ENCODE measurements around the gene MIB1.

The MIB1 gene

DNA sequence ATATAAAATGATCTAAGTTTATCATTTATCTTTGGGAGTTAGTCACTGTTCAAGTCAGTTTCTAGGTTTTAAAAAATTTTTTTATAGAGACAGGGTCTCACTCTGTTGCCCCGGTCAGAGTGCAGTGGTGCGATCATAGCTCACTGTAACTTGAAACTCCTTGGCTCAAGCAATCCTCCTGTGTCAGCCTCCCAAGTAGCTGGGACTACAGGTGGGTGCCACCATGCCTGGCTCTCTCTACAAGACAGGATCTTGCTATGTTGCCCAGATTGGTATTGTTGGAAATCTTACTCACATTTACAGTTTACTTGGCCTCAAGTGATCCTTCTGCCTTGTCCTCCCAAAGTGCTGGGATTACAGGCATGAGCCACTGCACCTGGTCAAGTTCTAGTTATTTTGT lies 74.5 kb downstream of the MIB1 start:
- Histone ChIP-seq H3K9me3 (ENCODE audit: control insufficient read depth in 2 of 2, low read length in 2 of 2) (no peaks in the 10 kb centered on the region), H3K4me3 (ENCODE audit: low read length in 2 of 2) (no peak overlapping the region), H3K9ac (ENCODE audit: low read length in 2 of 2) (no peak overlapping the region), H3K27ac (ENCODE audit: low read length) (no peak overlapping the region), H3K27me3 (ENCODE audit: control insufficient read depth in 1 of 2, insufficient read depth in 2 of 2, low read length in 2 of 2) (no peaks in the 10 kb centered on the region), H3K36me3 (ENCODE audit: control insufficient read depth in 2 of 2, insufficient read depth in 2 of 2, low read length in 2 of 2) (peaks cover 0 to 3% of the 10 kb centered on the region in 2 donors), H3K4me1 (ENCODE audit: control insufficient read depth, insufficient read depth, low read length) (no peaks in the 10 kb centered on the region)

DNA sequence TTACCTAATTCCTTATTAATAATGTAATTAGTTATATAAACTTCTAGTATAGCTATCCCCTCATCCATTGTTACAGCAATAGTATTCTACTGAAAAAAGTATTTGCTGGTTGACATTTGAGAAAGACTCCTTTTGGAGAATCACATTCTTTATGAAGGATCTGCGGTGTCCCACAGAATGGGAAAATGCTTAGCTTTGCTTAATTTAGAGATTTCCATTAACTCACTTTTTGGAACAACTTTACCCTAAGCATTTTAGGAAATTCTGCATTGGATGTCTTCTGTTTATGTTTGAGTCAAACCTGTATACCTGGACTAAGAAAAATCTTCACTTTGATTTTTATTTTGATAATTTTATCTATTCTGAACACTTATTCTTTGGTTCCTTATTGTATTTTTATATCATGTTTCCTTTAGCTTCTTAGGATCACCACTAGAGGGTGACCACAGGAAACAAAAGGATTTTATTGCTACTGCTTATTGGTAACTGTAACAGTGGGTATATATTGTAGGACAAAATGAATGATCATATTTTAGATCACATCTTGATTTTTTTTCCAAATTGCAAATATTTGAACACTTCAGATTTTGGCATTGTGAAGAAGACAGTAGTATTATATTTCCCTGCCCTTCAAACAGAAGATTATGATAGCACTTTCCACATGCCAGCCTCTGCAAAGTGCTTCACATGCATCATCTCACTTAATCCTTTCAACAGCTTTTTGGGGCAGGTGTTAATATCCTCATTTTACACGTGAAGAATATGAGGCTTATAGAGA lies 79.6 kb downstream of the MIB1 start:
- H3K9ac ChIP-seq (ENCODE audit: low read length in 2 of 2) = no peak overlapping the region
- H3K4me1 ChIP-seq (ENCODE audit: control insufficient read depth, insufficient read depth, low read length) = no peaks in the 10 kb centered on the region
- no peak overlapping the region for H3K4me3 ChIP-seq (ENCODE audit: low read length in 2 of 2)
- H3K27me3 ChIP-seq (ENCODE audit: control insufficient read depth in 1 of 2, insufficient read depth in 2 of 2, low read length in 2 of 2) = no peaks in the 10 kb centered on the region
- H3K9me3 ChIP-seq (ENCODE audit: control insufficient read depth in 2 of 2, low read length in 2 of 2) = no peaks in the 10 kb centered on the region
- peaks cover 0 to 3% of the 10 kb centered on the region in 2 donors for H3K36me3 ChIP-seq (ENCODE audit: control insufficient read depth in 2 of 2, insufficient read depth in 2 of 2, low read length in 2 of 2)
- no peak overlapping the region for H3K27ac ChIP-seq (ENCODE audit: low read length)

DNA sequence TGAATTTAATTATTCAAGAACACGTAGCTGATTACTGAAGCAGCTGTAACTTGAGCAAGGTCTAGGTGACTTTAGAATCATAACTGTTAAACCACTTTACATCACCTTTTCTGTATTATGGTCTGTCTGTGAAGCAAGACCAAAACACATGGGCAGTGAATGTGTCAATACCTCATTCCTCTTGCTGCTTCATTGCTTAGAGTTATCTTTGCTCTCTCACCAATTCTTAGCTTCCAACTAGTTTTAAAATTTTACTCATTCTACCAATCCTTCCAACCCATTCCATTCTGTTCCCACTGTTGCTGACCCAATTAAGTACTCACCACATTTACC lies 80.2 kb downstream of the MIB1 start:
- H3K9ac ChIP-seq (ENCODE audit: low read length in 2 of 2) = no peak overlapping the region
- H3K27me3 ChIP-seq (ENCODE audit: control insufficient read depth in 1 of 2, insufficient read depth in 2 of 2, low read length in 2 of 2) = no peaks in the 10 kb centered on the region
- no peak overlapping the region for H3K27ac ChIP-seq (ENCODE audit: low read length)
- H3K4me3 ChIP-seq (ENCODE audit: low read length in 2 of 2) = no peak overlapping the region
- no peaks in the 10 kb centered on the region for H3K4me1 ChIP-seq (ENCODE audit: control insufficient read depth, insufficient read depth, low read length)
- no peaks in the 10 kb centered on the region for H3K9me3 ChIP-seq (ENCODE audit: control insufficient read depth in 2 of 2, low read length in 2 of 2)
- H3K36me3 ChIP-seq (ENCODE audit: control insufficient read depth in 2 of 2, insufficient read depth in 2 of 2, low read length in 2 of 2) = peaks cover 0 to 3% of the 10 kb centered on the region in 2 donors

DNA sequence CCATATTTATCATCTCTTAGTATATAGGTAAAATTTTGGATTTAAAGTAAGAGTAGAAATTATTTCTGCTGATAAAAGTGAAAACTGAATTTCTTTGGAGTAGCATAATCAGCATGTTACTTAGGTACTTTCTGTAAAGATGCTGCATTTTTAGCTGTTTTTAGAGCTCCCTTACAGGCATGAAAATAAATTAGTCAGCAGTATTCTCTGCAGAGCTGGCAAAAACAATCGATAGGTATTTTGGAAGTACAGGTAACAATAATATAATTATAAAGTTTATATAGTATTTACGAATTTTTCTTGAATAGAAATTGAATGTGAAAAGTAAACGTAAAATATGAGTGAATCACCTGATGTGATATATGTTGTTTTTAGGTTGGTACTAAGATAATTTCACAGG lies 83.3 kb downstream of the MIB1 start:
- no peak overlapping the region for H3K4me3 ChIP-seq (ENCODE audit: low read length in 2 of 2)
- H3K36me3 ChIP-seq (ENCODE audit: control insufficient read depth in 2 of 2, insufficient read depth in 2 of 2, low read length in 2 of 2) = peaks cover 0 to 3% of the 10 kb centered on the region in 2 donors
- H3K27me3 ChIP-seq (ENCODE audit: control insufficient read depth in 1 of 2, insufficient read depth in 2 of 2, low read length in 2 of 2) = no peaks in the 10 kb centered on the region
- H3K27ac ChIP-seq (ENCODE audit: low read length) = no peak overlapping the region
- no peaks in the 10 kb centered on the region for H3K9me3 ChIP-seq (ENCODE audit: control insufficient read depth in 2 of 2, low read length in 2 of 2)
- no peak overlapping the region for H3K9ac ChIP-seq (ENCODE audit: low read length in 2 of 2)
- H3K4me1 ChIP-seq (ENCODE audit: control insufficient read depth, insufficient read depth, low read length) = no peaks in the 10 kb centered on the region

DNA sequence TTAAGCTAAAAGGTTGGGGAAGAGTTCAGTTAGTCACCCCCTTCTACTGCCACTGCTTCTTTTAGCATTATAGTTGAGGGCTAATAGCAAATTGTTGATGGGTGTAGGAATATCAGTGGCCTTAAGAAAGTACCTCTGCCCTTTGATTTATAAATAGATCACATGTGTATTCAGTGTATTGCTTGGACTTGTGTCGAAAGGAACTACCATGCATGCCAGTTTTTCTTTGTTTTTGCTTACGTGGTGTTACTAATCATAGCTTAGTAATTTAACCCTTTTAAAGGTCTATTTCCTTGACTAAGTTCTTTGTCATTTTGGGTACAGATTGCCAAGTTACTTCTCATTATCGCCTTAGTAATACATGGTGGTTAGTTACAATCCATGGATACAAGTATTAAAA lies 85.6 kb downstream of the MIB1 start:
- Histone ChIP-seq H3K27ac (ENCODE audit: low read length) (no peak overlapping the region), H3K9ac (ENCODE audit: low read length in 2 of 2) (no peak overlapping the region), H3K4me3 (ENCODE audit: low read length in 2 of 2) (peak overlapping the region in 1 of 2 donors; percentile 12)

DNA sequence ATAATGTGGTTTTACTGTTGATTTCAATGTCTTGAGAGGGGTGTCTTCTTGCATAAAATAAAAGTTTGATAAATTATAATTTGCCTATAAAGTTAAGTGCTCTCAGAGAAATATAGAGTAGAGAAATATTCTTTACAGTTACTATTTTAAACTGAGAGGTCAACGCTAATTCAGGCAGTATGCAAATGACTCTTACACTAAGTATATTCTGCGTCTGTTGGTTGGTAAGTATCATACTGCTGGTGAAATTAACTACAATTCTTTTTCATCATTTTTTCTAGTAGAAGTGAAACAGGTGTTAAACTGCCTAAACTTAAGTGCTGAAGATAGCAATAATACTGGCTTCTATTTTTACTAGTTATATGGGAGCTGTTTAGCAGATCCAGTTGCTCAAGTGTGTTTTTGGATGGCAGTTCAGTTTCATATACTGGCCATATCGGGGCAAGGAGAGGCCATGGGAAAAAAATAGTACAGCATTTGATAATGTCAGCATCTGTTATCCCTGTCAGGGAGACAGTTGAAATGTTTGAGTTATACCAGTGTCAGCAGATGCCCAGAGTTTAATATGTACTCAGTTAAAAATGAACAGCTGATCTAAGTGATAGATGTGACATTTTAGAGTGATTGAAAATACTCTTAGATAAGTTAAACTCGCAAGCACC lies 86.2 kb downstream of the MIB1 start:
- H3K9me3 ChIP-seq (ENCODE audit: control insufficient read depth in 2 of 2, low read length in 2 of 2) = no peaks in the 10 kb centered on the region
- no peaks in the 10 kb centered on the region for H3K36me3 ChIP-seq (ENCODE audit: control insufficient read depth in 2 of 2, insufficient read depth in 2 of 2, low read length in 2 of 2)
- no peaks in the 10 kb centered on the region for H3K4me1 ChIP-seq (ENCODE audit: control insufficient read depth, insufficient read depth, low read length)
- no peaks in the 10 kb centered on the region for H3K27me3 ChIP-seq (ENCODE audit: control insufficient read depth in 1 of 2, insufficient read depth in 2 of 2, low read length in 2 of 2)
- no peak overlapping the region for H3K27ac ChIP-seq (ENCODE audit: low read length)
- H3K9ac ChIP-seq (ENCODE audit: low read length in 2 of 2) = no peak overlapping the region
- H3K4me3 ChIP-seq (ENCODE audit: low read length in 2 of 2) = no peak overlapping the region

More for the DNA sequence above, 85.6 kb downstream of the MIB1 start:
- Histone ChIP-seq H3K4me1 (ENCODE audit: control insufficient read depth, insufficient read depth, low read length) (no peaks in the 10 kb centered on the region), H3K36me3 (ENCODE audit: control insufficient read depth in 2 of 2, insufficient read depth in 2 of 2, low read length in 2 of 2) (no peaks in the 10 kb centered on the region), H3K27me3 (ENCODE audit: control insufficient read depth in 1 of 2, insufficient read depth in 2 of 2, low read length in 2 of 2) (no peaks in the 10 kb centered on the region), H3K9me3 (ENCODE audit: control insufficient read depth in 2 of 2, low read length in 2 of 2) (no peaks in the 10 kb centered on the region)

DNA sequence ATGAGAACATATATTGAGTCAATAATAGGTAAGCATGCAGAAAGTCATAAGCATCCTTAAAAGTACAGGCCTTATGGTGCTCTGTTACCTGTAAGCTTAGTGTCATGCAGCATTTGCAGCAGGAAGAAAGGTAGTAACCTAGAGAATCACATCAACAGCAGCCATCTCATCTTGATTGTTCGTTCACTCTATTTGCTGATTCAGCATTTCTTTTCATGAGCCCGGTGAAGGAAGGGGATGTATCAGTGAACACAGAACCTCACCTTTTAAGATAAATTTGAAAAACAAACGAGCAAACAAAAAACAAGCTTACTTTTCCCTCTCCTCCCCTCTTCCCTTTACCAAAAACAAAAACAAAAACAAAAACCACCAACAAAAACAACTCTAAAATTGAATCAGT lies 89.9 kb downstream of the MIB1 start:
- no peaks in the 10 kb centered on the region for H3K9me3 ChIP-seq (ENCODE audit: control insufficient read depth in 2 of 2, low read length in 2 of 2)
- H3K36me3 ChIP-seq (ENCODE audit: control insufficient read depth in 2 of 2, insufficient read depth in 2 of 2, low read length in 2 of 2) = no peaks in the 10 kb centered on the region
- no peaks in the 10 kb centered on the region for H3K4me1 ChIP-seq (ENCODE audit: control insufficient read depth, insufficient read depth, low read length)
- H3K4me3 ChIP-seq (ENCODE audit: low read length in 2 of 2) = peak overlapping the region; percentile 54 to 70
- H3K27me3 ChIP-seq (ENCODE audit: control insufficient read depth in 1 of 2, insufficient read depth in 2 of 2, low read length in 2 of 2) = no peaks in the 10 kb centered on the region
- peak overlapping the region; percentile 3 to 31 for H3K9ac ChIP-seq (ENCODE audit: low read length in 2 of 2)
- H3K27ac ChIP-seq (ENCODE audit: low read length) = peak overlapping the region; percentile 56

DNA sequence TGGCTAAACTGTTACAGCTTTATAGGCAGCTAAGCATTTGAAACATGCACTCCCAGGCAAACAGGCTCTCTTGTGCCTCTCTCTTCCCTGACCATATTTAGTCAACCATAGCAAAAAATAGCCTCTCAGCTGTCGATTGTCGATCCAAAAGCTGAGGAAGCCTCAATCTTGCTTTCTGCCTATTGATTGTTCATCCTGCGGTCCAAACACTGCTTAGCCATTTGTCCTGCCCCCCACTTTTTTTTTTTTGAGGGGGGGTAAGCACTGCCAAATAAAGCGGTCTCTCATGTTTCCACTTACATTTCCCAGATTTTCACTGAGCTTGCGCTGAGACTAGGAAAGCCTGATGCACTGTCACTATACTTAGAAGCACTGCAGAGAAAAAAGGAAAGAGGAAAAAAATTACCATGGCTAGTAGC lies 90.8 kb downstream of the MIB1 start:
- Histone ChIP-seq H3K36me3 (ENCODE audit: control insufficient read depth in 2 of 2, insufficient read depth in 2 of 2, low read length in 2 of 2) (no peaks in the 10 kb centered on the region), H3K9ac (ENCODE audit: low read length in 2 of 2) (peak overlapping the region; percentile 31 to 58), H3K27ac (ENCODE audit: low read length) (peak overlapping the region; percentile 56)

DNA sequence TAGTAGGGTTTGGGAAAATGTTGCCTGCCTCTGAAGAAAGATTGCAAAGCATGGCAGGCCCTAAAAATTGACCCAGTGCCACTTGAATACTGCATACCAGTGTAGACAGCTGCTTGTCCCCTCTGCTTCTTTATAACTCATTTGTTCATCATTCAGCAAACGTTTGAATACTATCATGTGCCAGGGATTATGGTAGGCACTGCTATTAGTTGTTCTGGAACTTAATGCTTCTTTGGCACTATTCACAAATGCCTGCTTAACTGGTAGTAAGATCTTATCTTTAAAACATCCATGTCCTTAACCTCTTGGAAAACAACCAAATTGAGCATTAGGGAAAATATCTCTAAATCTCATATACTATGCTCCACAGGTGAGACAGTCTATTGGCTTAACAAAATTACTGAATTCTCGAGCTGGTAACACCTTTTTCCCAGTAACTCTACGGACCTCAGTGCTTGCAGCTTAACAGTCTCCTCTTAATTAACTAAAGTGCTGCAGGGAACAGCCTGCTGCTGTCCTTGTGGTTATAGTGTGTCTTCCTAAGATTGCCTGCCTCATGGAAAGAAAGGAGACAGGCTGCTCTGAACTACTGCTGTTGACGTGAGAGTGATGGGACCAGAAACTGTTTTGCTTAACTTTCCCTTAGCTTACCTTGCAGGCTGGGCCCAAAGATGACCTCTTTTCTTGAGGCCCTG lies 93.2 kb downstream of the MIB1 start:
- no peak overlapping the region for H3K27ac ChIP-seq (ENCODE audit: low read length)
- H3K27me3 ChIP-seq (ENCODE audit: control insufficient read depth in 1 of 2, insufficient read depth in 2 of 2, low read length in 2 of 2) = no peaks in the 10 kb centered on the region
- peaks cover 3% of the 10 kb centered on the region in 2 donors for H3K36me3 ChIP-seq (ENCODE audit: control insufficient read depth in 2 of 2, insufficient read depth in 2 of 2, low read length in 2 of 2)
- no peaks in the 10 kb centered on the region for H3K9me3 ChIP-seq (ENCODE audit: control insufficient read depth in 2 of 2, low read length in 2 of 2)
- H3K4me3 ChIP-seq (ENCODE audit: low read length in 2 of 2) = no peak overlapping the region
- no peaks in the 10 kb centered on the region for H3K4me1 ChIP-seq (ENCODE audit: control insufficient read depth, insufficient read depth, low read length)
- H3K9ac ChIP-seq (ENCODE audit: low read length in 2 of 2) = no peak overlapping the region

More for the DNA sequence above, 90.8 kb downstream of the MIB1 start:
- Histone ChIP-seq H3K27me3 (ENCODE audit: control insufficient read depth in 1 of 2, insufficient read depth in 2 of 2, low read length in 2 of 2) (no peaks in the 10 kb centered on the region), H3K4me3 (ENCODE audit: low read length in 2 of 2) (peak overlapping the region; percentile 54 to 70), H3K4me1 (ENCODE audit: control insufficient read depth, insufficient read depth, low read length) (no peaks in the 10 kb centered on the region), H3K9me3 (ENCODE audit: control insufficient read depth in 2 of 2, low read length in 2 of 2) (no peaks in the 10 kb centered on the region)

DNA sequence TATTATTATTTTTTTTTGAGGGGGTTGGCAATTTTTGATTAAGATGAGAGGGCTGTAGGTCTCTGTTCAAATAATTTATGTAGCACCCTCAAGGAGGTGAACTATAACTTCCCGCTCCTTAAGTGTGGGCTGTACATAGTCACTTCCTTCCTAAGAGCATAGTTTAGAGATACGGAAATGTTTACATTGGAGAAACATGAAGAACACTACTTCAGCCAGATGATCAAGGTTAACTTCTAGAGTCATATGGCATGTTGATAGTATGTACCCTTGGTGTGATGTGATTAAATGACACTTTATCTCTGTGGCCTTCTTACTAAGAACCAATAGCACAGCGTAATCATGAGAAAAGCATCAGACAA lies 93.7 kb downstream of the MIB1 start:
- Histone ChIP-seq H3K27me3 (ENCODE audit: control insufficient read depth in 1 of 2, insufficient read depth in 2 of 2, low read length in 2 of 2) (no peaks in the 10 kb centered on the region), H3K27ac (ENCODE audit: low read length) (no peak overlapping the region), H3K4me1 (ENCODE audit: control insufficient read depth, insufficient read depth, low read length) (no peaks in the 10 kb centered on the region), H3K9me3 (ENCODE audit: control insufficient read depth in 2 of 2, low read length in 2 of 2) (no peaks in the 10 kb centered on the region), H3K4me3 (ENCODE audit: low read length in 2 of 2) (no peak overlapping the region), H3K36me3 (ENCODE audit: control insufficient read depth in 2 of 2, insufficient read depth in 2 of 2, low read length in 2 of 2) (peaks cover 3 to 6% of the 10 kb centered on the region in 2 donors), H3K9ac (ENCODE audit: low read length in 2 of 2) (no peak overlapping the region)
